Measurements from ENCODE around the gene FBXL2. TPM values are rescaled to one million over a fixed set of nuclear protein-coding genes. Genes with fewer than 3 reads are reported as not detected.
A peak's percentile ranks its signal among the peaks of the same experiment; 100 is the strongest.
"Not testable (repeated sequence)": the region's sequence is repeated elsewhere in the genome, so short reads cannot be mapped to it uniquely, and the experiment has no call there.

Gene FBXL2
- total RNA-seq, 1 donor from 2014 or later: 2.1 TPM

- DNase-seq: no peak
- intact Hi-C loops (cut with micrococcal nuclease): no loop called here
- ATAC-seq: no peak
These were observed 35.1 kb downstream of the FBXL2 start for GRCh38 chr3:33312361-33312760.

- intact Hi-C loops (cut with micrococcal nuclease): no loop called here
- no peak for ATAC-seq
- no peak for DNase-seq
These were observed 36.1 kb downstream of the FBXL2 start for GRCh38 chr3:33313331-33313730.

GRCh38 chr3:33314993-33315392, 37.8 kb downstream of the FBXL2 start:
- intact Hi-C loops (cut with micrococcal nuclease): no loop called here
- DNase-seq: no peak
- ATAC-seq: no peak

DNA sequence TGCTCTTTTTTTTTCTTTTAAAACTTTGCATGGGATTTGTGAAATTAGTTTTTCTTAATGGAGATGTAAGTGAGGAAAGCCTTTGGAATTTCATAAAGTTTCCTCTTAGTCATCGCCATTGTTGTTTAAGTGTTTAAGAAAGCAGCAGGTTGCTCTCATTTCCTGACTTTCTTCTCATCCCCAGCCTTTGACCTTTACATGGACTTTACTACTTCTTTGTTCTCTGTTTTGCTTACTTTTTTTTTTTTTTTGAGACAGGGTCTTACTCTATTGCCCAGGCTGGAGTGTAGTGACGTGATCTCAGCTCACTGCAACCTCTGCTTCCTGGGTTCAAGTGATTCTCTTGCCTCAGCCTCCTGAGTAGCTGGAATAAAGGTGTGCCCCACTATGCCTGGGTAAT, 38.6 kb downstream of the FBXL2 start:
- DNase-seq (no peak), ATAC-seq (no peak)
- intact Hi-C loops (cut with micrococcal nuclease): no loop called here

DNA sequence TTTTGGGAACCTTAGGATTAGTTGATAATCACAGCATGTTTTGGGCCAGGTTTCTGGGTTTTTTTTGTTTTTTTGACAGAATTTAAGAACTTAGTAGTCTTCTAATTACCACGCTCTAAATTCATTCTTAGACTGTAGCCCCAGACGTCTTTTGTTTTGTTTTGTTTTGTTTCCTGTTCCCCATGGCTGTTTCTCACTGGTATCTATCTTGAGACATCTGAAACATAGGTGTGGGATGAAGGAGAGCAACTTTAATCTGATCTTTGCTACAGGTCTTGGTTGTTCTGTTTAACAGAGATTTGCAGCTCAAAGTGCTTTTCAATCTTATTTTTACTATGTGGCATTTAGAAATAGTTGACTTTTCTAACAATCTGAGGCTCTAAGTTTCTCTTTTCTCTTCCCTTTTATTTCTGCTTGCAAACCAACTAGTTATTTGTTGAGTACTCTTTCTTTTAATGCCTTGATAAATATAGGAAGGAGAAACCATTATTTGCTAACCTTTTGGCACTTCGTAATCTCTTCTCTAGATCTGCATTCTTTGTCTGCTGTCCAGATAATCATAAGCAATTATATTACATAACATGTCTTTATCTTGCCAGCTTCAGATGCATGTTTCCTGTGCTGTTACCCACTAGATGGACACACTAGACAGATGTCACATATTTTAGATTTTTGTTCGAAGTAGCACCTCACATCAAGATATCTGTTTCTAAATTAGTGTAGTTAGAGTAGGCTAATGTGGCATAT, 40.9 kb downstream of the FBXL2 start:
- ATAC-seq (no peak), DNase-seq (no peak)
- intact Hi-C loops (cut with micrococcal nuclease): no loop called here

DNA sequence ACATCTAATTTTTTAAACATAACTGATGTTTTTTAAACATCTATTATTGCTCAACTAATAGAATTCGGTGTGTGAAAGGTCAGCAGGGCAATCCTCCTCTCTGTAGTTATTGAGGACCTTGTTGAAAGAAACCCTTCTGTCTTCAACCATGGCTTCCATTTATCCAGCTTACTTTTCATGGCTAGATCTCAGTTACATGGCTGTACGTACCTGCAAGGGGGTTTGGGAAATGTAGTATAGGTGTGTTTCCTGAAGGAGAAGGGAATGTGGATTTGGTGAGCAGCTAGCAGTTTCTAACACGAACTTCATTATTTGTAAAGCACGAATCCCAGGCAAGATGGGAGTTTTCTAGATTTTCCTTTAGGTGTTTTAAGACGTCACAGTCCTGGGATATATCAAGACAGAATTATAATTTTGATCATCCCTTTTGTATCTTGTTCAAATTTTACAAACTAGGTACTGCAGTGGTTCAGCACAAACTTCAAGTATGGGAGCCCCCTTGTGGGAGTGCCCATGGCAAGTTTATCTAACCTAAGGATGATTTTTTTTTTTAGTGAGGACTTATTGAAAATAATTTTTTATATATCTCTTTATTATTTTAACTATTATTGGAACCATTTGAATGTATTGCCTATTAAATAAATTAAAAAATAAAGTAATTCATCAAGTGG, 41.6 kb downstream of the FBXL2 start:
- intact Hi-C loops (cut with micrococcal nuclease): no loop called here
- ATAC-seq: no peak
- no peak for DNase-seq

GRCh38 chr3:33322412-33322811, 45.2 kb downstream of the FBXL2 start:
- intact Hi-C loops (cut with micrococcal nuclease): no loop called here
- DNase-seq: no peak
- ATAC-seq: no peak

GRCh38 chr3:33331414-33331813, 54.2 kb downstream of the FBXL2 start:
- DNase-seq (no peak), ATAC-seq (no peak)
- intact Hi-C loops (cut with micrococcal nuclease): no loop called here

DNA sequence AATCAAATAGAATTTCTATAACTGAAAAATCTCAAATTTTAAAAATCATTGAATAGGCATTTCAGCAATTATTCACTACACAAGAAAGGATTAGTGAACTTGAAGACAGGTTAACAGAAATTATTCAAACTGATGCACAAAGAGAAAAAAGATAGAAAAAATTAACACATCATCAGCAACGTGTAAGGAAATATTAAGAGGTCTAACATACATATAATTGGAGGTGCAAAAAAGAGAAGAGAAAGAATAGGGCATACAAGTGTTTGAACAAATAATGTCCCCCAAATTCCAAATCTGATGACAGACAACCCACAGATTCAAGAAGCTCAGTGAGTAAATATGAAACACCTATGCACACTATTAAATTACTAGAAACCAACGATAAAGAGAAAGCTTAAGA, 57.1 kb downstream of the FBXL2 start:
- ATAC-seq (no peak), DNase-seq (no peak)
- intact Hi-C loops (cut with micrococcal nuclease): no loop called here

DNA sequence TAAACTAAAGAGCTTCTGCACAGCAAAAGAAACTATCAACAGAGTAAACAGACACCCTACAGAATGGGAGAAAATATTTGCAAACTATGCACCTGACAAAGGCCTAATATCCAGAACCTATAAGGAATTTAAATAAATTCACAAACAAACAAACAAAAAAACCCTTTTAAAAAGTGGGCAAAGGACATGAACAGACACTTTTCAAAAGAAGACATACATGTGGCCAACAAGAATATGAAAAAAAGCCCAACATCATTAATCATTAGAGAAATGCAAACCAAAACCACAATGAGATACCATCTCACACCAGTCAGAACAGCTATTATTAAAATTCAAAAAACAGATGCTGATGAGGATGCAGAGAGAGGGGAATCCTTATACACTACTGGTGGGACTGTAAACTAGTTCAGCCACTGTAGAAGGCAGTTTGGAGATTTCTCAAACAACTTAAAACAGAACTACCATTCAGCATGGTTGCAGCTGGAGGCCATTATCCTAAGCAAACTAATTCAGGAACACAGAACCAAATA, 61.8 kb downstream of the FBXL2 start:
- intact Hi-C loops (cut with micrococcal nuclease); ATAC-seq; DNase-seq: not testable (repeated sequence)

DNA sequence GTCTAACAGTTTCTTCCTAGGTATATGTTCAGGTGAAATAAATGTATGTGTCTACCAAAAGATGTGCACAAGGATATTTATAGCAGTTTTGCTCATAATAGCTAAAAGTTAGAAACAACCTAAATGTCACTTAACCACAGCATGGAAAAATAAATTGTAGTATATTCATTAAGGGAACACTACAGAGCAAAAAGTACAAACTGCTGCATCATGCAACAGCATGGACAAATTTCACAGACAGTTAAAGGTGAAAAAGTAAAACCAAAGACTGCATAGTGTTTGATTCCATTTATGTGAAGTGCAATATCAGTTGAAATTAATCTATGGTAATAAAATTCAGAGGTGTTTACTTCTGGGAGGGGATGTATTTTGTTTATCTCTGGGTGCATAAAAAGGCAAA, 62.5 kb downstream of the FBXL2 start:
- DNase-seq (no peak), ATAC-seq (no peak)
- intact Hi-C loops (cut with micrococcal nuclease): no loop called here

GRCh38 chr3:33355611-33356010, 78.4 kb downstream of the FBXL2 start:
- intact Hi-C loops (cut with micrococcal nuclease): no loop called here
- peak; percentile 95 for ATAC-seq
- no peak for DNase-seq

- ATAC-seq: peak; percentile 24
- no peak for DNase-seq
- intact Hi-C loops (cut with micrococcal nuclease): no loop called here
These were observed 81.0 kb downstream of the FBXL2 start for GRCh38 chr3:33358172-33358781.

- ATAC-seq (no peak), DNase-seq (no peak)
- intact Hi-C loops (cut with micrococcal nuclease): no loop called here
These were observed 83.0 kb downstream of the FBXL2 start for GRCh38 chr3:33360136-33360825.

DNA sequence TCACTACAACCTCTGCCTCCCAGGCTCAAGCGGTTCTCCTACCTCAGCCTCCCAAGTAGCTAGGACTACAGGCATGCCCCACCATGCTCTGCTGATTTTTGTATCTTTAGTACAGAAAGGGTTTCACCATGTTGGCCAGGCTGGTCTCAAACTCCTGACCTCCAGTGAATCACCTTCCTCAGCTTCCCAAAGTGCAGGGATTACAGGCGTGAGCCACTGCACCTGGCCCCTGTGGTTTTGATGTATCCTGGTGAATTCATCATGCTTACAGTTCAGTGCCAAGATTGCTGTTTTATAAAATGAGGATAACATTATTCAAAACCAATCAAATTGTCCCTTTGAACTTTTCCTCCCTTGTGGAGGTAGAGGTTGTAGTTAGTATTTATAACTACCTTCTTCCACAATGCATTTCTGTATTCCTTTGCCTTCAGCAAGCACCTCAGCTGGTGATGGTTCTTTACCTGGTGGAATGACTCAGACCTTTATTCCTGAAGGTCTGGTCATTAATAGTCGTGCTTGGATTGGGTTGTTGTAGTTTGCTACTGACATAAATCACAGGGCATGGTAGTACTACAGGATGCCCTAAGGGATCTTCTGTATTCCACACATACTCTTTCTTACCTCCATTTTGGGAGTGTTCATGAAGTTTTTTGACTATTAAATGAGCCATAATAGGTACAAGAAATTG, 86.0 kb downstream of the FBXL2 start:
- ATAC-seq (no peak), DNase-seq (no peak)
- intact Hi-C loops (cut with micrococcal nuclease): no loop called here

DNA sequence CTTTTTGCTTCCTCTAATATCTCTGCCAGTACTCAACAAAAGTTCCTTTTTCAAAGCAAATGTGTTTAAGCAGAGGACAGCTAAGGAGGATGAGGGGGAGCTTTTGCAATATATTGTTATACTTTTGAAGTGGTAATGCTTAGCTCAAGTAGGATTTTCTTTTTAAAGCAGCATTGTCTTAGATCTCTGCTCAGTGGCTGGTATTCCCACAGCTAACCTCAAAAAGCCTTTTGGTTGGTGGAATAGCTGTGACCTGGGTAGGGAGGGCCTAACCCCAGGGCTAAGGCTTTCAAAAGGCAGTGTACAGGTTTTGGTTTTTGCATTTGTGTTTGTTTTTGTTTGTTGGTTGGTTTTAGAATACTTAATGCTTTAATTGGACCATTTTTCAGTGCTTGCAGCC, 86.8 kb downstream of the FBXL2 start:
- DNase-seq: no peak
- intact Hi-C loops (cut with micrococcal nuclease): no loop called here
- no peak for ATAC-seq

DNA sequence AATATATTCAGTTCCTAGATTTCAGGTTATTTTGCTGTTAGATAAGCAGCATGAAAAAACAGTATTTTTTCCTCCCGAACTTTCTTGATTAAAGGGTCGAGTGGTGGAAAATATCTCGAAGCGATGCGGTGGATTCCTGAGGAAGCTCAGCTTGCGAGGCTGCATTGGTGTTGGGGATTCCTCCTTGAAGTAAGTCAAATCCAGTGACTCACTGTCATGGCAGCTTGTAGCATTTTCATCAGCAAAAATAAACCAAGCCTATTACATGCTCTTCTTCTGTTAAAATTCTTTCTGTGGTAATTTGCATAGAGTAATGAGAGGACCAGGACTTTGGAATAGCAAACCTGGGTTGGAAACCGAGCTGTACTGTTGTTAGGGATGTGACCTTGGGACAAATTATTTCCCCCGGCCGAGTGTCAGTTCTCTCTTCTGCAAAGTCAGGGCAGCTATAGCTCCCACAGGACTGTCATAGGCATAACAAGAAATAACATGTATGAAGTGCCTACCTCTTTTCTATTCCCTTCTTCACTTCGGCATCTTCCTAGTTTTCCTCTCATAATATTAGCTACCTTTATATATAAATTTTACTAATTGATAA, 87.4 kb downstream of the FBXL2 start:
- ATAC-seq (no peak), DNase-seq (no peak)
- intact Hi-C loops (cut with micrococcal nuclease): no loop called here

DNA sequence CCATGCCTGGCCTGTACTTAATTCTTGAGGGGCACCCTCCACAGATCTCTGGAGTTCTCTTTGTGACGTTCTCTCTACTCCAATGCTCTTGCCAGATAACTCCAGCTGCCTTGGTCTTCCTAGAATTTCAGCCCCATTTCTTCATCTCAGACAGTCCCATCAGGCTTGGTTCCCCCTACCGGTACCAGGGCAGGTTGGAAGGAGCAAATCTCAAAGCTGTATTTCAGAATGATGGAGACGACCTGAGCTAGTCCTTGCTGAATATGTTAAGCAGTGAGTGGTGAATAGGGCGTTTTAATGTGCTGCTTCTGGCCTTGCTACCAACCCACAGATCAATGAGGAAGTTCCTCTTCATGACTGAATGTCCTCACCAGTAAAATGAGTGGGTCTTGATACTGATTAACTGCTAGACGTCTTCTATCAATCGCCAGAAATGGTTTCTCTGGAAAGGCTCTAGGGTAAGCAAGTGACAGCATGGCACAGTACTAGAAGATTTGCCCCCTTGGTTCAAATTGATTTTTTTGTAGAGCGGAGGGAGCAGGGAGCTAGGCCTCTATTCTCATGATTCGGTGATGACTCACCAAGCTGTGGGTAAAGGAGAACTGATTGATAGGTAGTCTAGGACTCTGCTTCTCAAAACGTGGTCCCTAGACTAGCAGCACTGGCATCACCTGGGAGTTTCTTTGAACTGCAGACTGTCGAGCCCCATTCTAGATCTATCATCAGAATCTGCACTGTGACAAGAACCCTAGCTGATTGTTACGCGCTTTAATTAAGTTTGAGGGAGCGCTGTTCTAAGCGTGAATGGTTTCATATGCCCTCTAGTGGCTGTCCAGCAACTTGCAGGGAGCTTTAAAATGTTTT, 95.2 kb downstream of the FBXL2 start:
- ATAC-seq (peak; percentile 74), DNase-seq (no peak)
- intact Hi-C loops (cut with micrococcal nuclease): loop anchor here (5.0 kb wide), 1 partner anchor 240 kb away; no protein-coding TSS in a partner anchor
